Tibial artery (tissue), 4 donors: ENCODE measurements around the gene PPP2CA.

Experiments used
- DNase-seq, 2 donors: peaks; one replicate each; pipeline ENCODE4 v3.0.0-alpha.2; 2019
- H3K27ac ChIP-seq, 2 donors: fragments of 200-600 bp; sonication (generic) in 1 of 2; 1 replicate in 1 of 2; 2 replicates in 1 of 2; pipeline ENCODE4 v1.5.1; 2018 to 2019; ENCODE audit warnings: mild to moderate bottlenecking in 1 of 2
- H3K27me3 ChIP-seq, 2 donors: fragments of 200-600 bp; sonication (generic) in 1 of 2; one replicate each; pipeline versions ENCODE4 v1.5.1 to v1.6.0; 2016 to 2019
- H3K36me3 ChIP-seq, 3 donors: fragments of 200-600 bp; sonication (generic) in 2 of 3; one replicate each; pipeline ENCODE4 v1.5.1; 2016 to 2019; ENCODE audit warnings: mild to moderate bottlenecking in 2 of 3
- H3K4me1 ChIP-seq, 4 donors: fragments of 200-600 bp; sonication (generic) in 2 of 4; 1 replicate in 3 of 4; 2 replicates in 1 of 4; pipeline ENCODE4 v1.5.1; 2016 to 2019
- H3K4me3 ChIP-seq, 2 donors: fragments of 200-600 bp; sonication (generic) in 1 of 2; 1 replicate in 1 of 2; 2 replicates in 1 of 2; pipeline ENCODE4 v1.5.1; 2018 to 2019; ENCODE audit warnings: mild to moderate bottlenecking in 2 of 2
- H3K9me3 ChIP-seq, 3 donors: fragments of 200-600 bp; sonication (generic) in 1 of 3; one replicate each; pipeline ENCODE4 v1.5.1; 2016 to 2019
- intact Hi-C: fragments of 100-400 bp; cut with DNase I; formaldehyde crosslinking; loops from one replicate; pipeline ENCODE4 v1.15.0; 2023; ENCODE audit warnings: low total_unique reads
- TF ChIP-seq, protein P1 (sequence below), 2 experiments: fragments of 200-600 bp in 1 of 2; fragments of 450-650 bp in 1 of 2; IDR thresholded peaks; one replicate each; pipeline ENCODE4 v1.5.1; 2017 to 2019; ENCODE audit warnings: antibody characterized with exemption in 2 of 2, mild to moderate bottlenecking in 1 of 2, moderate library complexity in 1 of 2

Gene PPP2CA

DNA sequence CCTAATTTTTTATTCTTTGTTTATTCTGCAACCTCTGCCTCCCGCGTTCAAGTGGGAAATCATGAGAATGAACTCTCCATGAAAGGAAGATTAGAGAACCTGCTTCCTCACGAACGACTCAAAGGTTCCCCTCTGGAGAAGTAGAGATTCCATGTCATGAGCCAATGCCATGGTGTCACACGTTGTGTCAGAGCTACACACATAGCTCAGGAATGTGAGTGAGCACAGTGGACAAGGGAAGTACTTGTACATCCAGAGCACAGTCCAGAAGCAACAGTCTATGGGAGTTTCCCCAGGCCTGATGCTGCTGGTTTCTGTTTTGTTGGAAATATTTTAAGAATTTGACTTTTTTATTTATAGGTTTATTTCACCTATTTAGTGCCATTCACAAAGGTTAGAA is 26.8 kb upstream of the PPP2CA start:
- TF ChIP-seq, protein P1, sequence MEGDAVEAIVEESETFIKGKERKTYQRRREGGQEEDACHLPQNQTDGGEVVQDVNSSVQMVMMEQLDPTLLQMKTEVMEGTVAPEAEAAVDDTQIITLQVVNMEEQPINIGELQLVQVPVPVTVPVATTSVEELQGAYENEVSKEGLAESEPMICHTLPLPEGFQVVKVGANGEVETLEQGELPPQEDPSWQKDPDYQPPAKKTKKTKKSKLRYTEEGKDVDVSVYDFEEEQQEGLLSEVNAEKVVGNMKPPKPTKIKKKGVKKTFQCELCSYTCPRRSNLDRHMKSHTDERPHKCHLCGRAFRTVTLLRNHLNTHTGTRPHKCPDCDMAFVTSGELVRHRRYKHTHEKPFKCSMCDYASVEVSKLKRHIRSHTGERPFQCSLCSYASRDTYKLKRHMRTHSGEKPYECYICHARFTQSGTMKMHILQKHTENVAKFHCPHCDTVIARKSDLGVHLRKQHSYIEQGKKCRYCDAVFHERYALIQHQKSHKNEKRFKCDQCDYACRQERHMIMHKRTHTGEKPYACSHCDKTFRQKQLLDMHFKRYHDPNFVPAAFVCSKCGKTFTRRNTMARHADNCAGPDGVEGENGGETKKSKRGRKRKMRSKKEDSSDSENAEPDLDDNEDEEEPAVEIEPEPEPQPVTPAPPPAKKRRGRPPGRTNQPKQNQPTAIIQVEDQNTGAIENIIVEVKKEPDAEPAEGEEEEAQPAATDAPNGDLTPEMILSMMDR (IDR thresholded peaks at IDR 0.05), result no peak
- no peak overlapping the region for H3K4me3 ChIP-seq
- H3K36me3 ChIP-seq, result no peaks in the 10 kb centered on the region
- no peaks in the 10 kb centered on the region for H3K9me3 ChIP-seq
- H3K4me1 ChIP-seq, result no peaks in the 10 kb centered on the region
- no peak for DNase-seq
- H3K27ac ChIP-seq, result no peak overlapping the region
- no peaks in the 10 kb centered on the region for H3K27me3 ChIP-seq
- intact Hi-C loops, result no loop called here

DNA sequence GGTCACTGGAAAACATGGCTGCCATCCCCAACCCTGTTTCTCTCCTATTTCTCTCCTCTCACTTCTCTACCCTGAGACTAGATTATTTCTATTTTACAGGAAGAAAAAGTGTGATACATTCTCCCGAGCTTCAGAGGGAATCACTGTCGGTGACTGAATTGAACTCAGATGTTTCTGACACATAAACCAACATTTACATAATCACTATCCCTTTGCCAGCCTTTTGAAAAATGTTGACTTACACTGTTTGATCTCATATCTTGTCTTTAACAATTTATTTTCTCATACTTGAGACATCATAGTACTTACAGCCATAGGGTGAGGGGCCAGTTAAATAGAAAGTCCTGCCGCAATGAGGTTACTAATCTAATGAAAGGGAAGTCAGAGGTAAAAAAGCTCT is 25.1 kb upstream of the PPP2CA start:
- H3K27ac ChIP-seq, result no peak overlapping the region
- DNase-seq, result no peak
- H3K4me1 ChIP-seq, result no peaks in the 10 kb centered on the region
- H3K4me3 ChIP-seq, result no peak overlapping the region
- TF ChIP-seq, protein P1 (IDR thresholded peaks at IDR 0.05), result no peak
- H3K27me3 ChIP-seq, result no peaks in the 10 kb centered on the region
- no peaks in the 10 kb centered on the region for H3K36me3 ChIP-seq
- intact Hi-C loops, result no loop called here
- no peaks in the 10 kb centered on the region for H3K9me3 ChIP-seq

DNA sequence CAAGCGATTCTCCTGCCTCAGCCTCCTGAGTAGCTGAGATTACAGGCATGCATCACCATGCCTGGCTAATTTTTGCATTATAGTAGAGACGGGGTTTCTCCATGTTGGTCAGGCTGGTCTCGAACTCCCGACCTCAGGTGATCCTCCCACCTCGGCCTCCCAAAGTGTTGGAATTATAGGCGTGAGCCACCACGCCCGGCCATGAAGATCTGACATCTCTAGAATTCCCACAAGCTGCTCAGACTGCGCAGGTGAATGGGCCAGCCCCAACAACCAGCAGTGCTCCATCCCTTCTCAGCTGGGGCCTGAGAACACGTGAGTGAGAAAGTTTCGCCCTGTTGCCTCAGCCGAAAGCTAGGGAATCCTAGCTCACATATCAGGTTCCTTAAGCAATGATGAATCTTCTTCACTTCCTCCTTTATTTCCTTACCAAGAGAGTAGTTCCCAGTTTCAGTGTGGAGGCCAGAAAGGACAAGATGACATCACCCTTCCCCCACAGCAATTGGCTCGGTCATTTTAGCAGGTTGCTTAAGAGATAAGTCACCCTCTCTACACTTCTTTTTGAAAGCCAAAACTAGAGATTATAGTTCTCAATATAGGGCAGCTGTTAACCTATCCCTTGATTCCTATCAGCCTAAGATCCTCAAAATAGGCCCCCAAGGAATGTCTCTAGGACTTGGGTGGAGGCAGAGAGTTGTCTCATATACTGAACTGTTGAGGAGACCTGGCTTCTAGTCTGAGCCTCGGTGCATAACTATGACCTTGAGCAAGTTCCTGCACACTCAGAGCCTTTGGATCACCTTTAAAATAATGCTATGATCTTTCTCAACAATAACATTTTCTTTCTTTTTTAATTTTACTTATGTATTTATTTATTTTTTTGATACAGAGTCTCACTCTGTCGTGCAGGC is 23.9 kb upstream of the PPP2CA start:
- Histone ChIP-seq H3K9me3 (no peaks in the 10 kb centered on the region), H3K36me3 (no peaks in the 10 kb centered on the region), H3K27ac (no peak overlapping the region), H3K27me3 (no peaks in the 10 kb centered on the region), H3K4me1 (no peaks in the 10 kb centered on the region), H3K4me3 (no peak overlapping the region)
- TF ChIP-seq, protein P1 (IDR thresholded peaks at IDR 0.05), result no peak
- peak in 1 of 2 donors; percentile 36 for DNase-seq
- intact Hi-C loops, result no loop called here

DNA sequence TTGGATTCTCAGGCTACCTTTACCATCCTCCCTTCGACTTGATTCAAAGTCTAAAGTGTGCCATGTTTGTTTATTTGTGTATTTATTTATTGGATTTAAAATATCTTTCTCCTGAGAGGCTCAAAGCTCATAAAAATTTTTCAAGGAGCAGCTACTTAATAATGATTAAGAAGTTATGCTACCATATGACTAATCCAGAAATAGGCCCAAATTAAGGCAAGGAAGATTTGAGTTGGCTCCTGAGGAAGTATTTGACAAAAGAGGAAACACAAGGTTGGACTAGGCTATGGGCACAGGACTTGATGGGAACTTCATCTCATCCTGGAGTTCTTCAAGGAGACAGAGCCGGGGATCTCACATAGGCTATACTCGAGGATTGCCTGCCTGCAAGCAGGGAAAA is 22.4 kb upstream of the PPP2CA start:
- Histone ChIP-seq H3K4me3 (no peak overlapping the region), H3K27ac (no peak overlapping the region), H3K4me1 (no peaks in the 10 kb centered on the region), H3K9me3 (no peaks in the 10 kb centered on the region), H3K36me3 (no peaks in the 10 kb centered on the region), H3K27me3 (no peaks in the 10 kb centered on the region)
- TF ChIP-seq, protein P1 (IDR thresholded peaks at IDR 0.05), result no peak
- intact Hi-C loops, result no loop called here
- no peak for DNase-seq

DNA sequence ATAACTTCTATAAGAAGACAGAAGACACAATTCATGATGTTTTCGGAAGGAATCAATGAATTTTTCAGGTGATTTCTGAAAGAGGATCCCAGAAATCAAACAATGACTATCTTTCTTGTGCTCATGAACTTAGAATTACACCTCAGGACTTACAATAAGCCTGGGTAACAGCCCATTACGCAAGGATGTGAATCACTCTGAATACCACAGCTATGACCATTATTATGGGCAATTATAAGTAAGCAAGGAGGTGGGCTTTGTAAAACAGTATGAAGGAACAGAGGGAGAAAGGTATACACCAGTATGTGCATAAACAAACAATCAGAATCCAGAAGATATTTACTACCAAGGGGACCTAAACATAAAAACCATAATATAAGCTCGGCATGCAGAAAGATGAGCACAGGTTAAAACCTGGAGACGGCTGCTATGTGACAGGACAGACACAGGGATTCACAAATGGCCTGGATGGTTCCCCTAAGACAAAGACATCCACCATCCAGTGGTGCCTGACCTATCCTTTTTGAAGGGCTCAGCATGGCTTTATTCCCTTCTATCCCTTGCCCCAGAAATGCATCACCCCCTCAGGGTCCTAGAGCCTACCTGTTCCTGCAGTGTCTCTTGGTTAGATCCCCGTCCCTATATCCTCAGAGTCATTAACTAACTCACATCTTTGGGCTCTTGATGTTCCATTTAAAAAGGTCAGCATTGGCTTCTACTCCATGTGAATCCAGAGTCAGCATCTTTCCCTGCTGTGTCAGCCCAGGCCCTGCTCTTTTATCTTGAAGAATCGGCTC is 21.8 kb upstream of the PPP2CA start:
- H3K36me3 ChIP-seq, result no peaks in the 10 kb centered on the region
- H3K4me3 ChIP-seq, result no peak overlapping the region
- no peaks in the 10 kb centered on the region for H3K4me1 ChIP-seq
- no peak for DNase-seq
- H3K9me3 ChIP-seq, result no peaks in the 10 kb centered on the region
- no peaks in the 10 kb centered on the region for H3K27me3 ChIP-seq
- H3K27ac ChIP-seq, result no peak overlapping the region
- intact Hi-C loops, result no loop called here
- TF ChIP-seq, protein P1 (IDR thresholded peaks at IDR 0.05), result no peak
